ENCODE data around the gene PHF5A.
A peak's percentile ranks its signal among the peaks of the same experiment; 100 is the strongest.
"Not testable (repeated sequence)": the region's sequence is repeated elsewhere in the genome, so short reads cannot be mapped to it uniquely, and the experiment has no call there.

Gene PHF5A

GRCh38 chr22:41478891-41479521 is 10.5 kb upstream of the PHF5A start:
- Mint-ChIP-seq H3K27me3 (no peaks in the 10 kb centered on the region), H3K4me3 (no peak overlapping the region), H3K9me3 (ENCODE audit: low read depth) (no peaks in the 10 kb centered on the region), H3K27ac (no peak overlapping the region), H3K4me1 (ENCODE audit: low read depth) (peaks cover 26% of the 10 kb centered on the region), H3K36me3 (no peaks in the 10 kb centered on the region)

GRCh38 chr22:41478473-41478872 is 10.0 kb upstream of the PHF5A start:
- no peaks in the 10 kb centered on the region for H3K36me3 Mint-ChIP-seq
- peaks cover 28% of the 10 kb centered on the region for H3K4me1 Mint-ChIP-seq (ENCODE audit: low read depth)
- H3K27ac Mint-ChIP-seq, result no peak overlapping the region

GRCh38 chr22:41474872-41475451 is 6.5 kb upstream of the PHF5A start:
- H3K9me3 Mint-ChIP-seq (ENCODE audit: low read depth), result no peaks in the 10 kb centered on the region
- H3K27me3 Mint-ChIP-seq, result no peaks in the 10 kb centered on the region
- no peaks in the 10 kb centered on the region for H3K36me3 Mint-ChIP-seq
- H3K27ac Mint-ChIP-seq, result no peak overlapping the region
- peaks cover 40% of the 10 kb centered on the region for H3K4me1 Mint-ChIP-seq (ENCODE audit: low read depth)
- no peak overlapping the region for H3K4me3 Mint-ChIP-seq

More at GRCh38 chr22:41478473-41478872, 10.0 kb upstream of the PHF5A start:
- no peaks in the 10 kb centered on the region for H3K9me3 Mint-ChIP-seq (ENCODE audit: low read depth)
- no peaks in the 10 kb centered on the region for H3K27me3 Mint-ChIP-seq
- H3K4me3 Mint-ChIP-seq, result no peak overlapping the region

GRCh38 chr22:41471568-41471967 is 3.1 kb upstream of the PHF5A start:
- Mint-ChIP-seq H3K4me1 (ENCODE audit: low read depth) (peaks cover 59% of the 10 kb centered on the region), H3K9me3 (ENCODE audit: low read depth) (no peaks in the 10 kb centered on the region), H3K36me3 (peaks cover 10% of the 10 kb centered on the region), H3K27me3 (no peaks in the 10 kb centered on the region), H3K4me3 (no peak overlapping the region), H3K27ac (no peak overlapping the region)

GRCh38 chr22:41470886-41471285 is 2.4 kb upstream of the PHF5A start:
- H3K36me3 Mint-ChIP-seq, result peaks cover 10% of the 10 kb centered on the region
- peak overlapping the region; percentile 69 for H3K27ac Mint-ChIP-seq
- no peaks in the 10 kb centered on the region for H3K27me3 Mint-ChIP-seq
- H3K4me3 Mint-ChIP-seq, result peak overlapping the region; percentile 89
- H3K4me1 Mint-ChIP-seq (ENCODE audit: low read depth), result peaks cover 62% of the 10 kb centered on the region
- H3K9me3 Mint-ChIP-seq (ENCODE audit: low read depth), result no peaks in the 10 kb centered on the region

- no peaks in the 10 kb centered on the region for H3K9me3 Mint-ChIP-seq (ENCODE audit: low read depth)
- peaks cover 64% of the 10 kb centered on the region for H3K4me1 Mint-ChIP-seq (ENCODE audit: low read depth)
- no peaks in the 10 kb centered on the region for H3K27me3 Mint-ChIP-seq
Observed at GRCh38 chr22:41469218-41469851, 843 bp upstream of the PHF5A start.

GRCh38 chr22:41461901-41462300 is 6.6 kb downstream of the PHF5A start:
- Mint-ChIP-seq H3K9me3 (ENCODE audit: low read depth) (no peaks in the 10 kb centered on the region), H3K27me3 (no peaks in the 10 kb centered on the region), H3K27ac (no peak overlapping the region), H3K4me3 (no peak overlapping the region), H3K4me1 (ENCODE audit: low read depth) (peaks cover 17% of the 10 kb centered on the region), H3K36me3 (peaks cover 7% of the 10 kb centered on the region)

More at GRCh38 chr22:41469218-41469851, 843 bp upstream of the PHF5A start:
- peak overlapping the region; percentile 99 for H3K27ac Mint-ChIP-seq
- peak overlapping the region; percentile 89 for H3K4me3 Mint-ChIP-seq
- peaks cover 10% of the 10 kb centered on the region for H3K36me3 Mint-ChIP-seq

- not testable (repeated sequence) for H3K36me3 Mint-ChIP-seq; H3K27ac Mint-ChIP-seq; H3K4me3 Mint-ChIP-seq; H3K27me3 Mint-ChIP-seq; H3K9me3 Mint-ChIP-seq (ENCODE audit: low read depth)
- H3K4me1 Mint-ChIP-seq (ENCODE audit: low read depth), result peaks cover 12% of the 10 kb centered on the region
Observed at GRCh38 chr22:41460071-41460470, 8.4 kb downstream of the PHF5A start.

- no peaks in the 10 kb centered on the region for H3K27me3 Mint-ChIP-seq
- H3K36me3 Mint-ChIP-seq, result peaks cover 7% of the 10 kb centered on the region
- peaks cover 8% of the 10 kb centered on the region for H3K4me1 Mint-ChIP-seq (ENCODE audit: low read depth)
- no peak overlapping the region for H3K27ac Mint-ChIP-seq
- H3K9me3 Mint-ChIP-seq (ENCODE audit: low read depth), result no peaks in the 10 kb centered on the region
- no peak overlapping the region for H3K4me3 Mint-ChIP-seq
Observed at GRCh38 chr22:41459431-41459830, 9.1 kb downstream of the PHF5A start.

- peaks cover 7% of the 10 kb centered on the region for H3K36me3 Mint-ChIP-seq
- no peaks in the 10 kb centered on the region for H3K9me3 Mint-ChIP-seq (ENCODE audit: low read depth)
- H3K27ac Mint-ChIP-seq, result no peak overlapping the region
Observed at GRCh38 chr22:41458161-41458728, 10.2 kb downstream of the PHF5A start.

GRCh38 chr22:41448189-41448808 is 20.2 kb downstream of the PHF5A start:
- H3K27ac Mint-ChIP-seq, result peak overlapping the region; percentile 96
- H3K36me3 Mint-ChIP-seq, result no peaks in the 10 kb centered on the region
- no peaks in the 10 kb centered on the region for H3K27me3 Mint-ChIP-seq
- peaks cover 10% of the 10 kb centered on the region for H3K4me1 Mint-ChIP-seq (ENCODE audit: low read depth)
- no peaks in the 10 kb centered on the region for H3K9me3 Mint-ChIP-seq (ENCODE audit: low read depth)
- peak overlapping the region; percentile 98 for H3K4me3 Mint-ChIP-seq

More at GRCh38 chr22:41458161-41458728, 10.2 kb downstream of the PHF5A start:
- no peak overlapping the region for H3K4me3 Mint-ChIP-seq
- peaks cover 3% of the 10 kb centered on the region for H3K4me1 Mint-ChIP-seq (ENCODE audit: low read depth)
- H3K27me3 Mint-ChIP-seq, result no peaks in the 10 kb centered on the region

- Mint-ChIP-seq H3K4me3 (peak overlapping the region; percentile 98), H3K4me1 (ENCODE audit: low read depth) (peaks cover 16% of the 10 kb centered on the region), H3K9me3 (ENCODE audit: low read depth) (no peaks in the 10 kb centered on the region), H3K27me3 (no peaks in the 10 kb centered on the region), H3K27ac (peak overlapping the region; percentile 96), H3K36me3 (no peaks in the 10 kb centered on the region)
Observed at GRCh38 chr22:41447435-41448188, 20.9 kb downstream of the PHF5A start.

- peaks cover 21% of the 10 kb centered on the region for H3K4me1 Mint-ChIP-seq (ENCODE audit: low read depth)
- H3K9me3 Mint-ChIP-seq (ENCODE audit: low read depth), result no peaks in the 10 kb centered on the region
- no peaks in the 10 kb centered on the region for H3K36me3 Mint-ChIP-seq
- H3K27me3 Mint-ChIP-seq, result no peaks in the 10 kb centered on the region
- peak within 1 kb of the TSS; percentile 96 for H3K27ac Mint-ChIP-seq
- peak within 1 kb of the TSS; percentile 98 for H3K4me3 Mint-ChIP-seq
Observed at GRCh38 chr22:41446639-41447434, 21.7 kb downstream of the PHF5A start, which contains the start of gene TOB2. Gene TOB2 (minus strand): TSS chr22:41446801. CDS start chr22:41437345, 9,456 bp downstream.
